Measurements from ENCODE around the gene CD6.

DNA sequence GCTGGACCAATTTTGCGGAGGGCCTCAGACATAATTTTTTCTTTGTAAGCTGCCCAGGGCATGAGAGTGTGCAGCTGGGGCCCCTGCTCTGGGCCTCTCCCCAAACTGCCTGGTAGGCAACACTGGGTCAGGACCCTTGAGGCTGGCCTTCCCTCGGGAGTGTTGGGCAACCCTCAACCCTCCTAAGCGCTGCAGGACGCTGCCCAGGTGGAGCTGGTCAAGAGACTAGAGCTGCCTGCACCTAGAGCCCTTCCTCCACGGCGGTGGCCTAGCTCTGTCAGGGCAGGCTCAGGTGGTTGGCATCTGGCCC lies 47.7 kb upstream of the CD6 start:
- TF ChIP-seq, protein P1, sequence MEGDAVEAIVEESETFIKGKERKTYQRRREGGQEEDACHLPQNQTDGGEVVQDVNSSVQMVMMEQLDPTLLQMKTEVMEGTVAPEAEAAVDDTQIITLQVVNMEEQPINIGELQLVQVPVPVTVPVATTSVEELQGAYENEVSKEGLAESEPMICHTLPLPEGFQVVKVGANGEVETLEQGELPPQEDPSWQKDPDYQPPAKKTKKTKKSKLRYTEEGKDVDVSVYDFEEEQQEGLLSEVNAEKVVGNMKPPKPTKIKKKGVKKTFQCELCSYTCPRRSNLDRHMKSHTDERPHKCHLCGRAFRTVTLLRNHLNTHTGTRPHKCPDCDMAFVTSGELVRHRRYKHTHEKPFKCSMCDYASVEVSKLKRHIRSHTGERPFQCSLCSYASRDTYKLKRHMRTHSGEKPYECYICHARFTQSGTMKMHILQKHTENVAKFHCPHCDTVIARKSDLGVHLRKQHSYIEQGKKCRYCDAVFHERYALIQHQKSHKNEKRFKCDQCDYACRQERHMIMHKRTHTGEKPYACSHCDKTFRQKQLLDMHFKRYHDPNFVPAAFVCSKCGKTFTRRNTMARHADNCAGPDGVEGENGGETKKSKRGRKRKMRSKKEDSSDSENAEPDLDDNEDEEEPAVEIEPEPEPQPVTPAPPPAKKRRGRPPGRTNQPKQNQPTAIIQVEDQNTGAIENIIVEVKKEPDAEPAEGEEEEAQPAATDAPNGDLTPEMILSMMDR (IDR thresholded peaks at IDR 0.05): no peak
- TF ChIP-seq POLR2A (IDR thresholded peaks at IDR 0.05): no peak
